Natural killer cell (primary cell): ENCODE results near the gene NCOA4. TPM values are rescaled to one million over a fixed set of nuclear protein-coding genes. Genes with fewer than 3 reads are reported as not detected.

Experiments used
- ATAC-seq, 3 donors: fragments of 150-1000 bp in 2 of 3; fragments of 200-7000 bp in 1 of 3; cut with Tn5 transposase; 1 replicate in 1 of 3; 2 replicates in 2 of 3; pipeline ENCODE4 v1.10.0; 2021; ENCODE audit warnings: mild to moderate bottlenecking in 2 of 3, moderate library complexity in 2 of 3
- DNase-seq, 2 donors: peaks; one replicate each; pipeline versions ENCODE4 v3.0.0 to v3.0.0-alpha.2; 2013 to 2021; ENCODE audit warnings: mixed read lengths in 1 of 2
- H3K27ac ChIP-seq: one replicate; pipeline ENCODE4 v1.5.1; 2013; ENCODE audit warnings: mild to moderate bottlenecking, low read length
- H3K27me3 ChIP-seq: one replicate; pipeline ENCODE4 v1.6.1; 2013; ENCODE audit warnings: low read length; ENCODE audit not compliant: control insufficient read depth, insufficient read depth
- H3K36me3 ChIP-seq: one replicate; pipeline ENCODE4 v1.6.1; 2013; ENCODE audit warnings: low read length; ENCODE audit not compliant: control insufficient read depth, insufficient read depth
- H3K4me1 ChIP-seq: one replicate; pipeline ENCODE4 v1.6.1; 2013; ENCODE audit warnings: low read length; ENCODE audit not compliant: control insufficient read depth, insufficient read depth
- H3K4me3 ChIP-seq: one replicate; pipeline ENCODE4 v1.5.1; 2013; ENCODE audit warnings: low read length
- H3K9me3 ChIP-seq: one replicate; pipeline ENCODE4 v1.6.1; 2013; ENCODE audit warnings: low read length; ENCODE audit not compliant: control insufficient read depth, insufficient read depth
- H3K27ac Mint-ChIP-seq, 2 donors: one replicate each; pipeline ENCODE4 v1.8.0; 2022; ENCODE audit warnings: mild to moderate bottlenecking in 2 of 2, mixed read lengths in 2 of 2, moderate library complexity in 1 of 2
- H3K27me3 Mint-ChIP-seq, 2 donors: one replicate each; pipeline ENCODE4 v1.8.0; 2022; ENCODE audit warnings: low read depth in 2 of 2, mixed read lengths in 2 of 2
- H3K36me3 Mint-ChIP-seq: one replicate; pipeline ENCODE4 v1.8.0; 2022; ENCODE audit warnings: mixed read lengths
- H3K4me1 Mint-ChIP-seq, 2 donors: one replicate each; pipeline ENCODE4 v1.8.0; 2022; ENCODE audit warnings: mixed read lengths in 2 of 2
- H3K4me3 Mint-ChIP-seq: one replicate; pipeline ENCODE4 v1.8.0; 2022; ENCODE audit warnings: mild to moderate bottlenecking, moderate library complexity, mixed read lengths
- H3K9me3 Mint-ChIP-seq, 2 donors: one replicate each; pipeline ENCODE4 v1.8.0; 2022; ENCODE audit warnings: mixed read lengths in 2 of 2
- CTCF ChIP-seq: fragments of 200-600 bp; IDR thresholded peaks from one replicate; pipeline ENCODE4 v1.8.0; 2022; ENCODE audit warnings: antibody characterized with exemption
- WGBS: methylation state at CpG from one replicate; pipeline ENCODE4 v1.1.7; 2013; ENCODE audit warnings: missing lambda C conversion rate; ENCODE audit not compliant: insufficient coverage; 5-methylcytosine and 5-hydroxymethylcytosine counted together
- intact Hi-C: fragments of 100-400 bp; cut with micrococcal nuclease; formaldehyde crosslinking; loops from one replicate; pipeline ENCODE4 v1.14.2; 2022
- total RNA-seq, 4 donors: library from RNA; stranded (reverse); fragments of 120-200 nt in 1 of 4; gene quantifications; one replicate each; pipeline versions ENCODE4 v1.2.3 to v1.2.4, GENCODE V29; 2013 to 2022

NCOA4 gene
- total RNA-seq, 3 donors from 2014 or later (not counting 1 experiment from before 2014, with no cell fraction given), result 88.4 to 104 (median 103) TPM

- Histone ChIP-seq H3K4me1 (peaks cover 21% of the 10 kb centered on the region), H3K9me3 (no peaks in the 10 kb centered on the region), H3K27me3 (no peaks in the 10 kb centered on the region), H3K36me3 (no peaks in the 10 kb centered on the region), H3K27ac (no peak overlapping the region), H3K4me3 (no peak overlapping the region)
- ATAC-seq, result no peak
- Mint-ChIP-seq H3K4me3 (no peak overlapping the region), H3K27me3 (peaks cover 0 to 5% of the 10 kb centered on the region in 2 donors), H3K27ac (no peak overlapping the region), H3K4me1 (peaks cover 0 to 25% of the 10 kb centered on the region in 2 donors), H3K9me3 (no peaks in the 10 kb centered on the region), H3K36me3 (no peaks in the 10 kb centered on the region)
- TF ChIP-seq CTCF, result no peak
- no peak for DNase-seq
- WGBS, result no CpG with 5 or more reads among the region's 1 CpG
- intact Hi-C loops, result no loop called here
Observed at GRCh38 chr10:46073564-46073963, 43.1 kb upstream of the NCOA4 start.

- Histone ChIP-seq H3K4me3 (no peak overlapping the region), H3K27me3 (no peaks in the 10 kb centered on the region), H3K36me3 (no peaks in the 10 kb centered on the region), H3K27ac (no peak overlapping the region), H3K9me3 (no peaks in the 10 kb centered on the region), H3K4me1 (peaks cover 6% of the 10 kb centered on the region)
- H3K4me3 Mint-ChIP-seq, result no peak overlapping the region
- ATAC-seq (no peak), DNase-seq (no peak)
- intact Hi-C loops, result no loop called here
- H3K27ac Mint-ChIP-seq, result no peak overlapping the region
- no peaks in the 10 kb centered on the region for H3K9me3 Mint-ChIP-seq
- WGBS, result 70% methylated on average over 6 of the region's 6 CpGs
- H3K4me1 Mint-ChIP-seq, result peaks cover 0 to 11% of the 10 kb centered on the region in 2 donors
- no peak for TF ChIP-seq CTCF
- peaks cover 0 to 5% of the 10 kb centered on the region in 2 donors for H3K27me3 Mint-ChIP-seq
- no peaks in the 10 kb centered on the region for H3K36me3 Mint-ChIP-seq
Observed at GRCh38 chr10:46070749-46071148, 40.3 kb upstream of the NCOA4 start.

GRCh38 chr10:46069771-46070463 is 39.5 kb upstream of the NCOA4 start:
- Mint-ChIP-seq H3K27me3 (peaks cover 0 to 5% of the 10 kb centered on the region in 2 donors), H3K4me1 (peaks cover 0 to 11% of the 10 kb centered on the region in 2 donors), H3K9me3 (no peaks in the 10 kb centered on the region), H3K36me3 (no peaks in the 10 kb centered on the region), H3K4me3 (no peak overlapping the region), H3K27ac (no peak overlapping the region)
- H3K9me3 ChIP-seq, result no peaks in the 10 kb centered on the region
- H3K4me3 ChIP-seq, result no peak overlapping the region
- H3K36me3 ChIP-seq, result no peaks in the 10 kb centered on the region
- intact Hi-C loops, result no loop called here
- WGBS, result 74% methylated on average over 4 of the region's 6 CpGs
- DNase-seq, result no peak
- no peaks in the 10 kb centered on the region for H3K27me3 ChIP-seq
- no peak for TF ChIP-seq CTCF
- peaks cover 6% of the 10 kb centered on the region for H3K4me1 ChIP-seq
- H3K27ac ChIP-seq, result no peak overlapping the region
- ATAC-seq, result no peak

GRCh38 chr10:46068905-46069304 is 38.5 kb upstream of the NCOA4 start:
- Histone ChIP-seq H3K4me1 (no peaks in the 10 kb centered on the region), H3K4me3 (no peak overlapping the region), H3K9me3 (no peaks in the 10 kb centered on the region), H3K36me3 (no peaks in the 10 kb centered on the region), H3K27me3 (no peaks in the 10 kb centered on the region), H3K27ac (no peak overlapping the region)
- no peaks in the 10 kb centered on the region for H3K9me3 Mint-ChIP-seq
- no peak overlapping the region for H3K4me3 Mint-ChIP-seq
- H3K36me3 Mint-ChIP-seq, result no peaks in the 10 kb centered on the region
- DNase-seq, result no peak
- 92% methylated on average over 2 of the region's 2 CpGs for WGBS
- ATAC-seq, result no peak
- intact Hi-C loops, result no loop called here
- H3K27ac Mint-ChIP-seq, result no peak overlapping the region
- no peak for TF ChIP-seq CTCF
- H3K27me3 Mint-ChIP-seq, result peaks cover 0 to 5% of the 10 kb centered on the region in 2 donors
- H3K4me1 Mint-ChIP-seq, result peaks cover 0 to 1% of the 10 kb centered on the region in 2 donors
